AG09309 (cell line): ENCODE results near the gene SLC22A7.

ENCODE experiments used
- DNase-seq: peaks from one replicate; pipeline ENCODE4 v3.0.0-alpha.2; 2010; ENCODE audit warnings: low read depth
- H3K4me3 ChIP-seq: 2 replicates; pipeline ENCODE4 v1.5.1; 2011; ENCODE audit warnings: mild to moderate bottlenecking, low read depth, low read length, moderate library complexity; ENCODE audit not compliant: control insufficient read depth
- TF ChIP-seq, protein P1 (sequence below): IDR thresholded peaks from 2 replicates; pipeline ENCODE4 v1.5.1; 2011; ENCODE audit warnings: mild to moderate bottlenecking, low read depth, low read length, inconsistent platforms; ENCODE audit not compliant: insufficient read depth, control insufficient read depth; ENCODE audit errors: missing control alignments

SLC22A7 gene

GRCh38 chr6:43290339-43290904 is 7.6 kb upstream of the SLC22A7 start:
- TF ChIP-seq, protein P1, sequence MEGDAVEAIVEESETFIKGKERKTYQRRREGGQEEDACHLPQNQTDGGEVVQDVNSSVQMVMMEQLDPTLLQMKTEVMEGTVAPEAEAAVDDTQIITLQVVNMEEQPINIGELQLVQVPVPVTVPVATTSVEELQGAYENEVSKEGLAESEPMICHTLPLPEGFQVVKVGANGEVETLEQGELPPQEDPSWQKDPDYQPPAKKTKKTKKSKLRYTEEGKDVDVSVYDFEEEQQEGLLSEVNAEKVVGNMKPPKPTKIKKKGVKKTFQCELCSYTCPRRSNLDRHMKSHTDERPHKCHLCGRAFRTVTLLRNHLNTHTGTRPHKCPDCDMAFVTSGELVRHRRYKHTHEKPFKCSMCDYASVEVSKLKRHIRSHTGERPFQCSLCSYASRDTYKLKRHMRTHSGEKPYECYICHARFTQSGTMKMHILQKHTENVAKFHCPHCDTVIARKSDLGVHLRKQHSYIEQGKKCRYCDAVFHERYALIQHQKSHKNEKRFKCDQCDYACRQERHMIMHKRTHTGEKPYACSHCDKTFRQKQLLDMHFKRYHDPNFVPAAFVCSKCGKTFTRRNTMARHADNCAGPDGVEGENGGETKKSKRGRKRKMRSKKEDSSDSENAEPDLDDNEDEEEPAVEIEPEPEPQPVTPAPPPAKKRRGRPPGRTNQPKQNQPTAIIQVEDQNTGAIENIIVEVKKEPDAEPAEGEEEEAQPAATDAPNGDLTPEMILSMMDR, result no peak
- DNase-seq, result no peak
- H3K4me3 ChIP-seq, result no peak overlapping the region

- no peak overlapping the region for H3K4me3 ChIP-seq
- no peak for DNase-seq
- TF ChIP-seq, protein P1, result no peak
Measured at GRCh38 chr6:43290905-43291355, 7.1 kb upstream of the SLC22A7 start.

DNA sequence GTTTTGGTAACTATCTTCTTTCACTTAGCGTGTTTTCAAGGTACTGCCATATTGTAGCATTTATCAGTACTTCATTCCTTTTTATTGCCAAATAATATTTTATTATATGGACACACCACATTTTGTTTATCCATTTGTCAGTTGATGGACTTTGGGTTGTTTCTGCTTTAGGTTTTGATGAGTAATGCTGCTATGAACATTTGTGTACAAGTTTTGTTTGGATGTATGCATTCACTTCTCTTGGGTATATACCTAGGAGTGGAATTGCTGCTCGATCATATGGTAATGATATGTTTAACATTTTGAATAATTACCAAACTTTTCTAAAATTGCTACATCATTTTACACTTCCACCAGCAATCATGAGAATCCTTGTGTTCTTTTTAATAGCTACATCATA is 6.4 kb upstream of the SLC22A7 start:
- no peak overlapping the region for H3K4me3 ChIP-seq
- DNase-seq, result no peak
- TF ChIP-seq, protein P1, result no peak

GRCh38 chr6:43292341-43292740 is 5.7 kb upstream of the SLC22A7 start:
- DNase-seq, result no peak
- H3K4me3 ChIP-seq, result no peak overlapping the region
- TF ChIP-seq, protein P1, result no peak

- no peak overlapping the region for H3K4me3 ChIP-seq
- no peak for DNase-seq
- TF ChIP-seq, protein P1, result no peak
Measured at GRCh38 chr6:43292763-43293318, 5.2 kb upstream of the SLC22A7 start.

GRCh38 chr6:43293698-43294097 is 4.4 kb upstream of the SLC22A7 start:
- no peak for DNase-seq
- no peak overlapping the region for H3K4me3 ChIP-seq
- TF ChIP-seq, protein P1, result no peak
